HG03571 (cell line): ENCODE measurements around the gene CNTRL.
"Not testable (repeated sequence)": the region's sequence is repeated elsewhere in the genome, so short reads cannot be mapped to it uniquely, and the experiment has no call there.

ENCODE experiments used
- ATAC-seq: cut with Tn5 transposase; IDR thresholded peaks from one replicate; pipeline ENCODE4 v1.9.1; 2021; ENCODE audit not compliant: unreplicated experiment

Gene CNTRL

DNA sequence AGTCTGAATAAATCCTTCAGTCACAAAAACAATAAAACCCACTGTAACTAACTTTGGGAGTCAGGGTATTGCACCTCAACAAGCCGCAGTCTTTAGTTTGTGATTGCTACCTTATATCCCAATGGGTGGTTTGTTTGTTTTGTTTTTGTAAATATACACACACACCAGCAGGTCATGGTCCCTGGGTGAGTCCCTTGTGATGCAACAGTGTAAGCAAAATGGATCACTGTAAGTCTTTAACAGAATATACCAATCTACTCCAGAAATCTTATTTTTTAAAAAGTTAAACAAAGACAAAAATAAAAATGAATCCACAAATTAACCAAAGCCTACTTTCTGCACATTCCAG lies 104.6 kb downstream of the CNTRL start:
- not testable (repeated sequence) for ATAC-seq

DNA sequence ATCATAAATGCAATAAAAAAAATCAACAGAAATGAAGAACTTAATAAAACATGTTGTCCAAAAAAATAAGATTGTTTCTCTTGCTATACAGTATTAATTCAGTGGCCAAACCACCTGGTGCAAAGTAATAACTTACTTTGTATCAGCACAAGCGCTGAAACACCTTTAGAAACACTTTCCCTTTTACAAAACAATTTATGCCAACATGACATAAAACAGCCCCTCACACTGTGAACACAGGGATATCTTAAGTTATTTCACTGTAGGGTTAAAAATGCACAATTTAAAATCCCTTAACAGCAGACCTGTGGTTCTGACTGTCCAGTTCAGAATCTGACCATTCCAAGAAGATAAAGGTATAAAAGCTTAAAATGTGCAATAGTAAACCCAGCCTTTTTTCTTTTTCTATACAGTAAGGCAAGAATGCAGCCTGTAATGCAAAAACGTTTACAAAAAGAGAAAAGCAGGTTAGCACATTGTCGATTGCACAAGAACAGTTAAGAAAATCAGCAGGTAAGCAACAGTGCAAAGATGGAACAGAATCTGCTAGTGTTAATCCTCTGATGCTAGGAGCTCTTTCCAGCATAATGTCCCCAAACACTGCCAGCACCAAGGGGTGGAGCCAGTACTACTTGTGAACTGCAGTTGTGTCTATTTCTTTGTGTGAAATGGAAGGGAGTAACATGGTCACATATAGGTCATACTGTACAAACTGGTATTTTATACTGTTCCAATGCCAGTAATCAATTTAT lies 105.4 kb downstream of the CNTRL start:
- no peak for ATAC-seq

DNA sequence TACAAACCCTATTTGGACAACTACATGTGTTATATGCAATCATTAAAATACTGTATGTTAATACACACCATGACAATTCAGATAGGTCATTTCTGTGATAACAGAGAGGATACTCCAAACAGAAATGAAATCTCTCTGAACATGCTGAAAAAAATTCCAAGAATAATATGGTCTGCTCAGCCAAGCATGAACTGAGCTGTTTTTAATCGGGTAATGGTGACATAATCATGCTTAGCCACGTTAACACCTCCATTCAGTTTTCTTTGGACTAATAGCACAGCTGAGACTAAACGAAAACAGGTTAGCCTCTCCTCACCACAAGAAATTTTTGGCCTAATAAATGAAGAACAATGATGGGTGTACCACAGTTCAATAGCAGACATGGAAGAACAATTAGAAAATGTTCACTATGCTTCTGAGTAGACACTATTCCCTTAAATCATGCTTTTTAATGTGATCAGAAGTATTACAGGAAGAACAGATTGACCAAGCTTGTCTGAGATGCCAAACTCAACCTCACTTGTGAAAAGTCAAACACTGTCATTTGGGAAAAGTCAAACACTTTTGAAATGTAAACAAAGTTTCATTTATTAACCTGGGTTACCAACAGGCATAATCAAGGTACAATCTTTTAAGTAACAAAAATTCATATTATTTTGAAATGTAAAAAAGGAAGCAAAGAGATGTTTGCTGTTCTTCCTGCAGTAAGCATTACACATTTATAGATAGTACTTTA lies 107.5 kb downstream of the CNTRL start:
- ATAC-seq = no peak

DNA sequence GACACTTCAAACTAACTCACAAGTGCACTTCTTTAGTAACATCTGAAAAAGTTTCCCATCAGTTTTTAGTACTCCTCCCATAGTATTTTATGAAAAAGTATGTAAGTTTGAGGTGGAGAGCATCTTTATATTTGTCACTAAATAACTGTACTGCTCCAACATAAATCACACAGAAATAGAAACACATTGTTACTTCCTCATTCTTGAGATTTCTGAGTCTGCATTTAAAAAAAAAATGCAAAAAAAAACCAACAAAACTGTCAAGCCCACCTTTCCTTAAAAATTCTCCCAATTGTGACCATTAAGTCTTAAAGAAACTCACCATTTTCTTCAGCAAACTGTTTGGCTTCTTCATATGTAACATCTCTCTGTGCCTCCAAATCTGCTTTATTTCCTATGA lies 108.2 kb downstream of the CNTRL start:
- no peak for ATAC-seq

DNA sequence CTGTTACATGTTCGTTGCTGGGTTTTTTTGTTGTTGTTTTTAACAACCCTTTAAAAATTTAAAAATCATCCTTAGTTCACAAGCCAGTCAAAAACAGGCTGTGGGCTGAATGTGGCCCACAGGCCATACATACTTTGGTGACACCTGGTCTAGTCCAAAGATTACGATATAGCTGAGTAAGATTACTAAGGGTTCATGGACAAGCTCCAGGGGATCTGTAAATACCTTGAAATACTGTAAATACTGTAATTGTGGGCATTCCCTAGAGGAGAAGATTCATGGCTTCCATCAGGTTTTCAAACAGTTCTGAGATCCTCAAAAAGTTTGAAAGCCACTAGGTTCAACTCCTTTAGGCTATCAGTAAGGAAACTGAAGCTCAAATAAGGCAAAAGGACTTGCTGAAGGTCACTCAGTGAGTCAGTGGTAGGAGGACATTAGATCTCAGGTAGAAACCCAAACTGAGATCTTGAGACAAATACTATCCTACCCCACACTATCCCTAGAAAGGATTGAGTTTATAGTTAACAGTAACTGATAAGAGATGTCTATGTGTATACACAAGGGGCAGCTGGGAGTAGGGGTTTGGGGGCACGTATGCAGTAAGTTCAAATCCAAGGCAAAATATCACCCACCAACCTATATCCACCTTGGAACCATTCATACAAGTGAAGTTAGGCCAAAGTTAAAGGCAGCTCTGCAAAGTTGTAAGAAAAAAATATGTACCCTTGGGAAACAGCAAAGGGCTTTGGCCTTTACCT lies 109.1 kb downstream of the CNTRL start:
- ATAC-seq = no peak

DNA sequence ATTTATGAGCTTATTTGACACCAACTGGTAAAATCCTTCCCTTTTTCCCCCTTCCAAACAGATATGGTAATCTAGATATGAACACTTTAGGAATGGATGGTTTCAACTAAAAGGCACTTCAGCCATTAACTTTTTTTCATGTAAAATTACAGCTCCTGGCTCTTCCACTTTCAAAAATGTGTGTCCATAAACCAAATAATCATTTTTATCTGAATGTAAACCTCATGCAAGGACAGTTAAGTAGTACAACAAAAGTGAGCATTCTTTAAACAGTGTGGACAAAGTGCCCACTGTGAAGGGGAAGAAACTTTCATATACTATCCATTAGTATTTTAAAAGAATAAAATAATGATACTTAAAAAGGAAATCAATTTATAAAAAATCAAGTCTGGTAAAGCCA lies 109.7 kb downstream of the CNTRL start:
- no peak for ATAC-seq

DNA sequence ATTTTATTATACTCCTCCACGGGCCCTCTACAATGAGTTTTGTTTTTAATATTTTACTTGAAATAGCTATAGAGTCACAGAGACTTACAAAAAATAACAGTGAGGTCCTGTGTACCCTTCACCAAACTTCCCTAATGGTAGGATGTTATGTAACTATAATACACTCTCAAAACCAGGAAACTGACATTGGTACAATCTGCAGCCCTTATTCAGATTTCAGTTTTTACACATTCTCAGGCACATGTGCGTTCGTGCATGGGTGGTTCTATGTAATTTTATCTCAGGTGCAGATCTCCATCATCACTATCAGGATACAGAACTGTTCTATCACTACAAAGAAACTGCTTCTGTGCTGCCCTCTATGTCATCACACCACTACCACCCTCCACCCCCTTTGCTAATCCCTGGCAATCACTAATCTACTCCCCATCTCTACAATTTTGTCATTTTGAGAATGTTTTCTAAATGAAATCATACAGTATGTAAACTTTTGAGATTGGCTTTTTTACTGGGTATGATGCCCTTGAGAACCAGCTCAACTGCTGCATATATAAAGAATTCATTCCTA lies 110.5 kb downstream of the CNTRL start:
- ATAC-seq = no peak

DNA sequence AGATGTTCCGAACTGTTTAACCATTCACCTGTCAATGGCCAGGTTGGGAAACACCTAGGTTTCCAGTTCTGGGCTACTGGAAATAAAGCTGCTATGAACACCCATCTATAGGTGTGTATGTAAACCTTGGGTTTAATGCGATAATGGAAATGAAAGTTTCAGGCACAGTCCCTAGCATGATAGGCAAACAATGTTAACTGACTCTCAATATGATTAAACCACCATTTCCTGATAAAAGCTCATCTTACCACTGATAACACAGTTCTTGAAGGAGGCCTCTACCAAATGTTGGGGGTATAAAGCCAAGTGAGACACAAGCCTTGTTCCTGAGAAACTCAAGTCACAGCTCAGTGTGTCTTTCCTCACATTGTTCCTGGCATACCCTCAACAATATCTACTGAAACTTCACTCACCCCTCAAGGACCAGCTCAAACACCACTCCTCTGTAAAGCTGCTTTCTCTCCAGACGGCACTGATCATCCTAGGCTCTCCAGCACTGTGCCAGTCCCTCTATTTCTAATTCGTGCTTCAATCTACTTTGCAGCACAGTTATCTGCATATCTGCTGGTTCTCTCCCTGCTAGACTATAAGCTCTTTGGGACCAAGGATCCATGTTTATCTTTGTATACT lies 111.1 kb downstream of the CNTRL start:
- ATAC-seq = no peak

DNA sequence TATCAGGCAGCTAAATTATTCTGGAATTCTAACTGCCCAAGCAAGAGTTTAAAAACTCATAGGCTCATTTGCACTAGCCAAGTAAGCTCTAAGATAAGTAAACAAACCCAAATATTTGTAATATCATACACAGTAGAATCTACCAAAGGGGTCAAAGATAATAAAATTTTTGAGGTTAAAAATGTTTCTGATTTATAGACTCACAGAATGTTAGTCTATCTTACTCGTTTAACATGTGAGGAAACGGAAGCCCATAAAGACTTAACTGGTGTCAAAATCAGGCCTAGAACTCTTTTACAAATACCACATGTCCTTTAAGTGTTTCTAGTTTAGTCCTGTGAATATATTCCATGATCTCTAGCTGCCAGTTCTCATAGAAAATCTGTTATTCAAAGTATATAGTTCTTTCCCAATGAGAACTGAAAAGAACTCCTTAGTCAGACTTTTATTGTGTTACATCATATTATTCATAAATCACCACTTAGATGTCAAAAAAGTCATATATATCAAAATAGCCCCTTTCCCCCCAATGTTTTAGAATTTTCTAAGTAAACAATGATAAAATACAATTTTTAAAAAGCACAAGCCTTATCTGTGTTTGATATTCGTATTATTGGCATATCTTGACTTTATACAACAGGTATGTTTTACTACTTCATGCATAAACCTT lies 113.0 kb downstream of the CNTRL start:
- ATAC-seq = no peak

DNA sequence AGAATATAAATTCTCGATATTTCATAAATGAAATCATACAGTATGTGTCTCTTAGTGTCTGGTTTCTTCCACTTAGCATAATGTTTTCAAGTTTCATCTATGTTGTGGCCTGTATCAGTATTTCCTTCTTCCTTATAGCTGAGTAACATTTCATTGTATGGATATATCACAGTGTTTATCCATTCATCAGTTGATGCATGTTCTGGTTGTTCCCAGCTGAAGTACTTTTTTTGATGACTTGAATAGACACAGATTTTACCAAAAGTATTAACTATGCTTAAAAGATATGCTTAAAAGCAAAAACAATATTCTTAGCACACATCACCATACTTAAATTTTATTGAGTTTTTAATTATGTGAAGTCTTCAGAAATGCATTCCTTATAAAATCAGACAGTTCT lies 114.3 kb downstream of the CNTRL start:
- no peak for ATAC-seq

DNA sequence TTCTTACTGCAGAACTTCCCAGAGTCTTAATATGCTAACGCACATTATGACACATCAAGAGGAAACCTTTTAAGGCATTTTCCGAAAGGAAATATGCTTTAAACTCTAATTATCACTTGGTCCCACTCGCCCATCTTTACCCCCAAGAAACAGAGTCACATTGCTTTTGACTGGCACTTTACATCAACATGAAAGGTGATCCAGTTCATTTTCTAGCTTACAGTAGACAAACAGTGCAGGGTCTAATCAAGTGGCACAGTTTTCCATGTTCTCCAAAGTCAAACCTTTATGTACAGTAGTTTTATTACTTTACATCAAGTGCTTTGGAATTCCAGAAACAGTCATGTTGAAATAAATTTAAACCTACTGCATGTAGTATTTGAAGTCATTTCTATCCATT lies 114.9 kb downstream of the CNTRL start:
- no peak for ATAC-seq

DNA sequence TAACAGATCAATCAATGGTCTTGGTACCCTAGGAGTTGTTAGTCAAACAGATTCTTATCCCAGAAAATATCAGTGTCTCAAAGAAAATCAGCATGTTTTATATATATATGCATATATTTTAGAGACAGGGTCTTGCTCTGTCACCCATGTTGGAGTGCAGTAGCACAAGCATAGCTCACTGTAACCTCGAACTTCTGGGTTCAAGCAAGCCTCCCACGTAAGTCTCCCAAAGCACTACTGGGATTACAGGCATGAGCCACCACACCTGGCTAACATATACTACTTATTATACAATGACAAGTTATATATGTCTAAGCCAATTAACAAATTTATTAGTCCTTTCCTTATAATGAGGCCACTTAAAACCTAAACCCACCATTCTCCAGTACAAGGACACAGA lies 116.5 kb downstream of the CNTRL start:
- no peak for ATAC-seq

DNA sequence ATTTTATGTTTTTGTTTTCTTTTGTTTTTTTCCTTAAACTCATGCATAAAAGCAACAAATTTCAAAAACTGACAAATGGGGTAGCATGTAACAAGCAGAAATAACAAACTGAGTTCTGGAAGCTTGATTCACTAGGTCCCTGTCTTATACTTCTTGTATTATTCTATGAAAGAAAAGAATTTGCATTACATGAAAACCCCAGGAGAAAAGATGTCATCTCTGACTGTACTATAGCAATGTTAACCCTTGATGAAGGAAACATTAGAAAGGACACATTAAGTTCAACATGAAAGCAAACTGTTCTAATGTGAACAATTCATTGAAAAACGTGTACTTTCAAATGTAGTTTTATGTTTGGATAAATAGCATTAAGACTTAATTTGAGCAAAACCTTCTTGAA lies 117.8 kb downstream of the CNTRL start:
- no peak for ATAC-seq

DNA sequence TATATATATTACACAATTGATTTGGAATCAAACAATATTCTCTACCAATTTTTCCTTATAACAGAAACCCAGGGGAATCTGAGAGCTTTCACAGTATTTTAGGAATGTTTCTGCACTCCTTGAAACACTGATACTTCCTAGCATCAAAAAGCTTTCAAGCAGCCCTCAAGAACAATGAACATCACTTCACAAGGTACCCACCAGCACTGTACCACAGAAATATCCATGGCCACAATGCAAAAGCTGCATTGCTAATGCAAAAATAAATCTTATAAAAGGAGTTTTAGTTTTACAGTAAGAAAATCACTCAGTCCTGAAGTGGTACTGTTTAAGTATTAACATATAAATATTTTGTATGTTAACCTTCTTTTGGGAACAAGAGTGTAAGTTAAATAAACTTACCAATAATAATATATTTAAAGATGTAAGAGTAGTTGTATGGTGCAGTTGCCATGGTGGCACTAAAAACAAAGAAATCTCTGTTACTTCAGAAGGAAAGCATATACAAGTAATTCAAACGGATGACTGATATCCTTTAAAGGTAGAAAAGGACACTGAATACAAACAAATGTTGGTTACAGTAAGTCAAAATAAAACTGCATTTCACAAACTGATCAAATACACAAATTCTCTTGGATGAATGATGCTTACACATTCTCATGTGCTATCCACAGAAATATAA lies 118.3 kb downstream of the CNTRL start:
- no peak for ATAC-seq

DNA sequence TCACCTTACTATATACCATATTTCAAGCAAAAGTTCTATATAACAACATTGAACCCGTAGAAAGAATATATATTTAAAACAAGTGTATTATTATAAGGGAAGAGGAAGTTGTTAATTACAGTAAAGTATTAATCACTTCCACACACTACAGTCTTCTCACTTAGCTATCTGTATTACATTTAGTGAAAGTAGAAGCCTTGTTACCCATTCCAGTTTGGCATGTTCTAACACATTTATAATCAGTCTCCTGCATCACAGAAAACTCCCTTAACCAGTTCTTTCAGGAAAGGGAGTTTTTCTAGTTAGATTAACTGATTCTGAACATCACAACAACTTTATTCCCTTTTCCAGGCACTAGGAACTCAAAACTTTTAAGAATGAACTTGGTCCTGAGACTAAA lies 120.0 kb downstream of the CNTRL start:
- ATAC-seq = no peak

DNA sequence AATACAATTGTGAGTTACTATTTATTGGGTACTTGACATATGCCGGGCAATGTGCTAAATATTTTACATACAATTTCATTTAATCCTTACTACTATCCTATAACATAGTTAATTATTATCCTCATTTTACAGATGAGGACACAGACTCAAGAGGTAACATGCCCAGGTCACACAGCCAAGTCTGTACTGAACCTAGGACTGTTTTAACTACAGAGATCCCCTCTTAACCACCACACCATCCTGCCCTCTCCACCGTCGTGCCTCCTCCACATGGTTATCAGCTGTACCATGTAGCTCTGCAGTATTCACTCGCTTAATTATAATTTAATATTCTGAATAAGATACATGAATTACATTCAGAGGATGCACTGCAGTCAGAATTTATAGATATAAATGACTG lies 121.6 kb downstream of the CNTRL start:
- ATAC-seq = no peak

DNA sequence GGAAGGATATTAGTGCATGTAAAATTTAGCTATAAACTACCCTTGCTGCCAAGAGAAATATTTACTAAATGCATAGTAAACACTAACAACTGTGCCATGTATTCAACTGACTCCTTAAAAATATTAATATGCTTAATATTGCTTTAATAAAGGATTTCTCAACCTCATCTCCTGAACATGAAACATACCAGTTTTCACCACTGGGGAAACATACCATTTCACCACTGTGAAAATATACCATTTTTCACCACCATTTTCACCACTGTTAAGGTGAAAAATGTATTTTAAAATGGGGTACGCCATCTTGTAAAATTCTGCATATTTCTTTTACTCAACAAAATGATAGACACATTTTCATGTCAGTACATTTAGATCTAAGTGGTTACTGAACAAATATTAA lies 122.4 kb downstream of the CNTRL start:
- no peak for ATAC-seq

DNA sequence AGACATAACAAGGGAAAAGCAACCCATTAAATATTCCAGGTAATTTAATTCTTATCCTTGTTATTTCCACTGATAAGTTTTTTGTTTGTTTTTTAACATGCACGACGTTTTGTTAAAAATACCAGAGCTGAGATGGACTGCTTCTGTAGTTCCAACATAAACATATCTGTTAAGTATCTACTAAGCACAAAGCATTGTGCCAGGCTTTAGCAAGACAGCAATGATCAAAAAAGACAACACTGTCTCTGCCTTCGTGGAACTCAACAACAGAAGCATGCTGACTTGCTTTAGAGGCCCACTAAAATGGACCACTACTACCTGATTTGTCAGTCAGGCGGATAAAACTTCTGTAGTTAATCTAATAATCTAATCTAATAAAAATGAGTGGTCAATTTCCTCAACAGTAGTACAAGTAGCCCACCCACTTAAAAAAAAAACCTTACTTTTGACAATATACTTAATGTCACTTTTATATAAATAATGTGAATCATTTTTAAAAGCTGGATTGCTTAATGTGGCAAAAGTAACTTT lies 123.8 kb downstream of the CNTRL start:
- no peak for ATAC-seq

DNA sequence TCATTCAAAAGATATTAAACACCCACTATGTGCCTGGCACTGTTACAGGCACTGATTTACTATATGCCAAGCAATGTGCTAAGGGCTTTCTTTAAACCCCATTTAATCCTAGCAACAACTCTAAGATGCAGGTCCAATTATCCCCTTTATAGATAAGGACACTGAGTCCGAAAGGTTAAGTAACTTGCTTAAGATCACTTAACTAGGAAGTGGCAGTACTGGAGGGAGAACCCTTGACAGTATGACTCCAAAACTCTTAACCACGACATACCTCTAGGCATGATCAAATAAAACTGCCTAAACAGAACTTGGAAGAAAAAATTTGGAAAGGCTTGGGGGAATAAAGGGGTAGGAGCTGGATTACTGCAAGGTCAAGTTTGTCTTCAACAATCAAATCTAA lies 125.2 kb downstream of the CNTRL start:
- ATAC-seq = no peak

DNA sequence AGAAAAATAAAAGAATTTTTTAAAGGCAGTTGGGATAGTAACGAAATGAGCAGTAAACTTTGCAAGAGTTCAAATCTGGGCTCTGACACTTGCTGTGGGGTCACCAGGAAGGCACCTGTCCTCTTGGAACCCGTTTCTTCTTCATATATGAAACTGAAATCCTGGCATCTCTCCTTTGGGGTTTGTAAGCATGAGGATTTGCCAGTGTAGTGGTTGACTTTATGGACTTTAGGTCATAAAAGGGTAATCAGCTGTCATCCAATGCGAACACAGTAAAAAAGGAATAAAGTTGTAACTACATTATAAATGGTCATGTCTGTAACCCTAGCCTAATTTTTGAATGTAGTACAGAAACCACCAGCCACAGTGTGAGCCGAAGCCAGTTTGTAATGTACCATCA lies 125.6 kb downstream of the CNTRL start:
- no peak for ATAC-seq
